B cell (primary cell): ENCODE data around the gene TFPI2. TPM values are rescaled to one million over a fixed set of nuclear protein-coding genes. Genes with fewer than 3 reads are reported as not detected.

Source experiments
- ATAC-seq: fragments of 200-7000 bp; cut with Tn5 transposase; one replicate; pipeline ENCODE4 v1.10.0; 2021; ENCODE audit warnings: low read depth, mild to moderate bottlenecking, moderate number of reproducible peaks, moderate library complexity
- CTCF ChIA-PET: fragments of 350-600 bp; sonication (Branson Sonifier 250); formaldehyde crosslinking; loops from one replicate; lab custom pipeline; 2021; ENCODE audit warnings: antibody characterized with exemption, inconsistent platforms; lab: Charles Lee
- POLR2A ChIA-PET: fragments of 350-600 bp; sonication (Branson Sonifier 250); formaldehyde crosslinking; loops from one replicate; lab custom pipeline; 2021; ENCODE audit warnings: antibody characterized with exemption; lab: Charles Lee
- DNase-seq: peaks from one replicate; pipeline ENCODE4 v3.0.0; 2013
- H2AFZ ChIP-seq: 2 replicates; pipeline ENCODE4 v1.6.1; 2012; ENCODE audit warnings: mild to moderate bottlenecking, low read depth, low read length; ENCODE audit not compliant: insufficient read depth, poor library complexity, severe bottlenecking
- H3K27ac ChIP-seq, 2 donors: 1 replicate in 1 of 2; 2 replicates in 1 of 2; pipeline ENCODE4 v1.5.1; 2012 to 2013; ENCODE audit warnings: low read length in 2 of 2, mild to moderate bottlenecking in 2 of 2, moderate library complexity in 1 of 2
- H3K27me3 ChIP-seq, 4 experiments: fragments of 200-600 bp in 1 of 4; sonication (generic) in 1 of 4; replicated peaks in 1 of 4; 1 replicate in 2 of 4; 2 replicates in 2 of 4; pipeline versions ENCODE4 v1.6.1 to v1.7.0; 2013 to 2016; ENCODE audit warnings: low read length in 3 of 4, mild to moderate bottlenecking in 2 of 4, mixed read lengths in 1 of 4, moderate library complexity in 1 of 4; ENCODE audit not compliant: insufficient read depth in 4 of 4, control insufficient read depth in 3 of 4; ENCODE audit errors: control extremely low read depth in 1 of 4
- H3K36me3 ChIP-seq, 2 experiments: replicated peaks in 1 of 2; 1 replicate in 1 of 2; 2 replicates in 1 of 2; pipeline versions ENCODE4 v1.6.1 to v1.7.1; 2013; ENCODE audit warnings: low read length in 1 of 2; ENCODE audit not compliant: insufficient read depth in 2 of 2, control insufficient read depth in 1 of 2; ENCODE audit errors: control extremely low read depth in 1 of 2, extremely low read depth in 1 of 2
- H3K4me1 ChIP-seq, 2 donors: fragments of 200-600 bp in 1 of 2; sonication (generic) in 1 of 2; 1 replicate in 1 of 2; 2 replicates in 1 of 2; pipeline versions ENCODE4 v1.5.1 to v1.6.1; 2013 to 2017; ENCODE audit warnings: low read length in 2 of 2; ENCODE audit not compliant: control insufficient read depth in 2 of 2, insufficient read depth in 2 of 2
- H3K4me2 ChIP-seq: replicated peaks from 2 replicates; pipeline ENCODE3; 2012; ENCODE audit warnings: mild to moderate bottlenecking, low read depth, low read length; ENCODE audit not compliant: poor library complexity, severe bottlenecking
- H3K4me3 ChIP-seq, 5 experiments: fragments of 200-600 bp in 1 of 5; sonication (generic) in 1 of 5; 1 replicate in 3 of 5; 2 replicates in 2 of 5; pipeline versions ENCODE4 v1.5.1 to v1.7.0; 2011 to 2016; ENCODE audit warnings: low read length in 4 of 5, mild to moderate bottlenecking in 4 of 5, low read depth in 2 of 5, control low read depth in 1 of 5, moderate library complexity in 1 of 5; ENCODE audit not compliant: insufficient read depth in 1 of 5; ENCODE audit errors: control extremely low read depth in 1 of 5, extremely low read depth in 1 of 5
- H3K79me2 ChIP-seq: fragments of 200-600 bp; sonication (generic); one replicate; pipeline ENCODE4 v1.6.0; 2016; ENCODE audit warnings: low read length; ENCODE audit not compliant: control insufficient read depth, insufficient read depth
- H3K9ac ChIP-seq: fragments of 200-600 bp; sonication (generic); 2 replicates; pipeline ENCODE4 v1.6.1; 2017; ENCODE audit warnings: mild to moderate bottlenecking, low read length, moderate library complexity
- H3K9me3 ChIP-seq, 3 donors: one replicate each; pipeline versions ENCODE4 v1.6.1 to v1.7.1; 2013; ENCODE audit warnings: low read length in 2 of 3; ENCODE audit not compliant: control insufficient read depth in 2 of 3, insufficient read depth in 1 of 3; ENCODE audit errors: control extremely low read depth in 1 of 3
- H4K20me1 ChIP-seq: 2 replicates; pipeline ENCODE4 v1.6.0; 2012; ENCODE audit warnings: mild to moderate bottlenecking, low read length; ENCODE audit not compliant: insufficient read depth, control insufficient read depth, poor library complexity, severe bottlenecking
- H3K27ac Mint-ChIP-seq: one replicate; pipeline ENCODE4 v1.8.0; 2021; ENCODE audit warnings: mixed read lengths
- H3K27me3 Mint-ChIP-seq: one replicate; pipeline ENCODE4 v1.8.0; 2021; ENCODE audit warnings: mixed read lengths
- H3K4me1 Mint-ChIP-seq: one replicate; pipeline ENCODE4 v1.8.0; 2021; ENCODE audit warnings: mixed read lengths
- H3K4me3 Mint-ChIP-seq: one replicate; pipeline ENCODE4 v1.8.0; 2021; ENCODE audit warnings: mixed read lengths
- H3K9me3 Mint-ChIP-seq: one replicate; pipeline ENCODE4 v1.8.0; 2022; ENCODE audit warnings: mixed read lengths; ENCODE audit not compliant: insufficient read depth
- EZH2 ChIP-seq: IDR thresholded peaks from 2 replicates; pipeline ENCODE4 v1.6.1; 2012; ENCODE audit warnings: borderline replicate concordance, low read depth, mild to moderate bottlenecking, moderate library complexity, low read length; ENCODE audit not compliant: insufficient read depth, poor library complexity, severe bottlenecking
- WGBS: methylation state at CpG from one replicate; pipeline ENCODE4 v1.1.5; 2013; ENCODE audit warnings: missing lambda C conversion rate; ENCODE audit not compliant: insufficient coverage; 5-methylcytosine and 5-hydroxymethylcytosine counted together
- intact Hi-C: fragments of 100-400 bp; cut with micrococcal nuclease; formaldehyde crosslinking; loops from one replicate; pipeline ENCODE4 v1.10.0; 2022
- polyA plus RNA-seq: library from polyadenylated mRNA; depleted of rRNA; stranded (reverse); fragments of >200 nt; gene quantifications from 2 replicates; pipeline ENCODE4 v1.2.3, GENCODE V29; 2012
- total RNA-seq, 2 donors: library from RNA; stranded (reverse); fragments of 120-200 nt in 1 of 2; gene quantifications; 1 replicate in 1 of 2; 2 replicates in 1 of 2; pipeline versions ENCODE4 v1.2.3 to v1.2.4, GENCODE V29; 2013 to 2022
- TF ChIP-seq, protein P1 (sequence below): fragments of 200-600 bp; IDR thresholded peaks from one replicate; pipeline ENCODE4 v1.8.0; 2022; ENCODE audit warnings: antibody characterized with exemption, mild to moderate bottlenecking

TFPI2 gene
- total and polyA plus RNA-seq, 2 donors (not counting 1 experiment from before 2014, with no cell fraction given): 0.21 to 0.96 TPM

GRCh38 chr7:93883917-93884345, 6.6 kb downstream of the TFPI2 start:
- CTCF ChIA-PET: interaction anchor here (1.1 to 1.8 kb wide), 2 partner anchors 19 to 203 kb away, joined by 3 to 6 read pairs; no protein-coding TSS in a partner anchor
- no peaks in the 10 kb centered on the region for H3K4me1 ChIP-seq
- no peak overlapping the region for H3K4me2 ChIP-seq
- TF ChIP-seq, protein P1, sequence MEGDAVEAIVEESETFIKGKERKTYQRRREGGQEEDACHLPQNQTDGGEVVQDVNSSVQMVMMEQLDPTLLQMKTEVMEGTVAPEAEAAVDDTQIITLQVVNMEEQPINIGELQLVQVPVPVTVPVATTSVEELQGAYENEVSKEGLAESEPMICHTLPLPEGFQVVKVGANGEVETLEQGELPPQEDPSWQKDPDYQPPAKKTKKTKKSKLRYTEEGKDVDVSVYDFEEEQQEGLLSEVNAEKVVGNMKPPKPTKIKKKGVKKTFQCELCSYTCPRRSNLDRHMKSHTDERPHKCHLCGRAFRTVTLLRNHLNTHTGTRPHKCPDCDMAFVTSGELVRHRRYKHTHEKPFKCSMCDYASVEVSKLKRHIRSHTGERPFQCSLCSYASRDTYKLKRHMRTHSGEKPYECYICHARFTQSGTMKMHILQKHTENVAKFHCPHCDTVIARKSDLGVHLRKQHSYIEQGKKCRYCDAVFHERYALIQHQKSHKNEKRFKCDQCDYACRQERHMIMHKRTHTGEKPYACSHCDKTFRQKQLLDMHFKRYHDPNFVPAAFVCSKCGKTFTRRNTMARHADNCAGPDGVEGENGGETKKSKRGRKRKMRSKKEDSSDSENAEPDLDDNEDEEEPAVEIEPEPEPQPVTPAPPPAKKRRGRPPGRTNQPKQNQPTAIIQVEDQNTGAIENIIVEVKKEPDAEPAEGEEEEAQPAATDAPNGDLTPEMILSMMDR: no peak
- TF ChIP-seq EZH2: no peak
- no peaks in the 10 kb centered on the region for H3K9me3 ChIP-seq
- ATAC-seq (no peak), DNase-seq (no peak)
- POLR2A ChIA-PET: no interaction called here
- H3K79me2 ChIP-seq: no peaks in the 10 kb centered on the region
- H4K20me1 ChIP-seq: no peaks in the 10 kb centered on the region
- H2AFZ ChIP-seq: no peak overlapping the region
- H3K36me3 ChIP-seq: no peaks in the 10 kb centered on the region
- no peak overlapping the region for H3K27ac ChIP-seq
- H3K27me3 ChIP-seq: peaks cover 0 to 6% (median 1%) of the 10 kb centered on the region in 4 experiments
- no peak overlapping the region for H3K4me3 Mint-ChIP-seq
- no peak overlapping the region for H3K4me3 ChIP-seq
- intact Hi-C loops: loop anchor here (1.0 to 5.0 kb wide), 2 partner anchors 338 to 511 kb away; no protein-coding TSS in a partner anchor
- peaks cover 23% of the 10 kb centered on the region for H3K27me3 Mint-ChIP-seq
- no peak overlapping the region for H3K9ac ChIP-seq
- peaks cover 2% of the 10 kb centered on the region for H3K9me3 Mint-ChIP-seq
- H3K27ac Mint-ChIP-seq: no peak overlapping the region
- no peaks in the 10 kb centered on the region for H3K4me1 Mint-ChIP-seq

DNA sequence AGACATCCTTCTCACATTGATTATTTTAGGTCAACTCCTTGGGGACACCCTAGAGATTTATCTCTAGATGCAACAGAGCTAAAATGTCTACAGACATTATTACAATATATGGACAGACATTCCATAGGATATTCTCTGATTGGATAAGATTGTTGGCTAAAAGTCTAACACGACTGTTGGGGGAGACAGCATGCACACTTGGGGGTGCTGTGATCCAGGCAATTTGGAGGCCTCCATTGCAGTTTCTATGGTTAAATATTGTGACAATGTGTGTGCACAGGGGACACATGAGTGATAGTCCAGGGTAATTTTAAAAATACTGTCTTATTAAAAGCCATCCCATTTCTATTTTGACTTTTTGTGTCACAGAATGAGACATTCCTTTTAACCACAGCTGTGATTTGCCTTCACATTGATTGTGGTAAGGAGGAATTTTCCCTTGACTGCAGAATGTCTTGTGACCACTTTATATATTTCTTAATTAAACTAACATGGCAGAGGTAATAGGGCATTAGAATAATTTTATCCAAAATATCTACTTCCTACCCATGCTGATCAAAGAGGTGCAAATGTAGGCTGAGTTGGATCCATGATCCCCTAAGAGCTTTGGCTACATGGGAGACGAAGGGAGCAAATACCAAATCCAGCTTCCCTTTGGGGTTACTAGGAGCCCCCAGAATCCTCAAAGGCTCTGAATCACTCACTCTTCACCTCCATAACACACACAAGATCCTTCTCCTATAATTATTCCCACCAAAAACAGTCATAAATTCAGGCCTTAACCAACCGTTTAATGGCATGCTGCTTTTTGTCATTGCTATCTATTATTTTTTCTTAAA, 7.3 kb downstream of the TFPI2 start:
- DNase-seq: peak; percentile 8
- no peaks in the 10 kb centered on the region for H3K79me2 ChIP-seq

More for the DNA sequence above, 7.3 kb downstream of the TFPI2 start:
- no peak overlapping the region for H2AFZ ChIP-seq
- peaks cover 18% of the 10 kb centered on the region for H3K27me3 Mint-ChIP-seq
- H3K4me2 ChIP-seq: no peak overlapping the region
- peaks cover 0 to 6% (median 0%) of the 10 kb centered on the region in 4 experiments for H3K27me3 ChIP-seq
- WGBS: 83% methylated on average over 1 of the region's 3 CpGs
- no peaks in the 10 kb centered on the region for H3K36me3 ChIP-seq
- no peak overlapping the region for H3K27ac Mint-ChIP-seq
- intact Hi-C loops: loop anchor here (1.0 to 5.0 kb wide), 2 partner anchors 339 to 512 kb away; no protein-coding TSS in a partner anchor
- no peaks in the 10 kb centered on the region for H3K9me3 ChIP-seq
- H3K9ac ChIP-seq: no peak overlapping the region
- no peaks in the 10 kb centered on the region for H3K4me1 ChIP-seq
- CTCF ChIA-PET: interaction anchor here (1.1 to 1.8 kb wide), 2 partner anchors 19 to 204 kb away, joined by 3 to 6 read pairs; no protein-coding TSS in a partner anchor
- no peak for ATAC-seq
- TF ChIP-seq, protein P1: peak; percentile 14
- TF ChIP-seq EZH2: no peak
- no peaks in the 10 kb centered on the region for H3K4me1 Mint-ChIP-seq
- peaks cover 2% of the 10 kb centered on the region for H3K9me3 Mint-ChIP-seq
- POLR2A ChIA-PET: no interaction called here
- no peak overlapping the region for H3K4me3 Mint-ChIP-seq
- no peak overlapping the region for H3K27ac ChIP-seq
- no peaks in the 10 kb centered on the region for H4K20me1 ChIP-seq
- no peak overlapping the region for H3K4me3 ChIP-seq
